Stomach (tissue), 9 donors: ENCODE results near the gene TRIM9. TPM values are rescaled to one million over a fixed set of nuclear protein-coding genes. Genes with fewer than 3 reads are reported as not detected.

Experiments
- DNase-seq, 2 donors: peaks; one replicate each; pipeline versions ENCODE4 v3.0.0 to v3.0.0-alpha.2; 2013 to 2019
- H3K27ac ChIP-seq, 5 donors: fragments of 200-600 bp in 4 of 5; sonication (generic) in 4 of 5; one replicate each; pipeline ENCODE4 v1.5.1; 2013 to 2019; ENCODE audit warnings: mild to moderate bottlenecking in 1 of 5, moderate library complexity in 1 of 5
- H3K27me3 ChIP-seq, 3 donors: fragments of 200-600 bp; sonication (generic); one replicate each; pipeline ENCODE4 v1.5.1; 2017 to 2019; ENCODE audit warnings: mixed run types in 1 of 3
- H3K36me3 ChIP-seq, 4 donors: fragments of 200-600 bp; sonication (generic); 1 replicate in 3 of 4; 2 replicates in 1 of 4; pipeline ENCODE4 v1.5.1; 2016 to 2019
- H3K4me1 ChIP-seq, 4 donors: fragments of 200-600 bp; sonication (generic); one replicate each; pipeline ENCODE4 v1.5.1; 2016 to 2019
- H3K4me3 ChIP-seq, 4 donors: fragments of 200-600 bp; sonication (generic) in 3 of 4; one replicate each; pipeline ENCODE4 v1.5.1; 2016 to 2019; ENCODE audit warnings: mild to moderate bottlenecking in 1 of 4
- H3K9me3 ChIP-seq, 4 donors: fragments of 200-600 bp; sonication (generic); one replicate each; pipeline ENCODE4 v1.5.1; 2016 to 2019
- EP300 ChIP-seq: sonication (generic); formaldehyde crosslinking; IDR thresholded peaks from one replicate; pipeline ENCODE4 v1.6.1; 2017; ENCODE audit warnings: antibody characterized with exemption
- POLR2A ChIP-seq, 4 donors: fragments of 450-650 bp; IDR thresholded peaks; one replicate each; pipeline ENCODE4 v1.6.1; 2016; ENCODE audit warnings: antibody characterized with exemption in 4 of 4, control low read depth in 2 of 4, mild to moderate bottlenecking in 1 of 4, moderate library complexity in 1 of 4
- POLR2AphosphoS5 ChIP-seq, 3 donors: sonication (generic); formaldehyde crosslinking; IDR thresholded peaks; one replicate each; pipeline ENCODE4 v1.6.1; 2016; ENCODE audit warnings: antibody characterized with exemption in 3 of 3
- WGBS, 5 donors: extraction: QIAGEN DNeasy Blood & Tissue Kit in 3 of 5; methylation state at CpG; one replicate each; pipeline versions ENCODE4 v1.1.5 to v1.1.7; 2013 to 2018; 5-methylcytosine and 5-hydroxymethylcytosine counted together
- intact Hi-C: fragments of 100-400 bp; cut with DNase I; formaldehyde crosslinking; loops from one replicate; pipeline ENCODE4 v1.15.1; 2023; ENCODE audit warnings: low total_unique reads
- polyA plus RNA-seq, 3 donors: library from polyadenylated mRNA; stranded (reverse); fragments of 200-250 nt; gene quantifications; one replicate each; pipeline ENCODE4 v1.2.3, GENCODE V29; 2013
- total RNA-seq, 5 donors: library from RNA; depleted of rRNA; stranded (reverse); fragments of >200 nt; gene quantifications; one replicate each; pipeline versions ENCODE4 v1.1.0 to v1.2.3, GENCODE V29; 2014 to 2016
- TF ChIP-seq, protein P1 (sequence below), 7 experiments: fragments of 450-650 bp in 4 of 7; fragments of 200-600 bp in 3 of 7; sonication (generic) in 3 of 7; IDR thresholded peaks; one replicate each; pipeline ENCODE4 v1.5.1; 2016 to 2019; ENCODE audit warnings: antibody characterized with exemption in 7 of 7, control low read depth in 2 of 7, mild to moderate bottlenecking in 1 of 7
- donor health status: healthy with polysubstance abuse.
- donor health status: Bipolar disorder and iron deficiency.
- donor health status: healthy.

The TRIM9 gene
- total and polyA plus RNA-seq, 8 donors: 0.45 to 15.1 (median 1.2) TPM

DNA sequence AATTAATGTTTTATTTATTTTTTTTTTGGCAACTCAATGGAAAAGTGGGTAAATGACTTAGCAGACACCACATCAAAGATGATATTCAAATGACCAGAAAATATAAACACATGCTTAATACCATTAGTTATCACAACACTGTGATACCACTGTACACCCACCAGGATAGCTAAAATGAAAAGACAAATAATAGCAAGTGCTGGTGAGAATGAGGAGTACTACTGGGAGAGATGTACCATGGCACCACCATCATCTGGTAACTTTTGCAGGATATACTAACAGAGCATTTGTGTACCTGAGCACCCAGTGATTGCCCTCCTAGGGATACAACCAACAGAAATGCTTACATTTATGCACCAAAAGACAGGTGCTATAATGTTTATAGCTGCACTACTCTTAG lies 21.9 kb downstream of the TRIM9 start:
- H3K36me3 ChIP-seq: no peaks in the 10 kb centered on the region
- intact Hi-C loops: no loop called here
- H3K4me1 ChIP-seq: no peaks in the 10 kb centered on the region
- peaks cover 0 to 3% (median 0%) of the 10 kb centered on the region in 3 donors for H3K27me3 ChIP-seq
- no peak for DNase-seq
- no peaks in the 10 kb centered on the region for H3K9me3 ChIP-seq
- no peak overlapping the region for H3K4me3 ChIP-seq
- no peak overlapping the region for H3K27ac ChIP-seq
- no peak for TF ChIP-seq EP300
- no peak for TF ChIP-seq POLR2A (IDR thresholded peaks at IDR 0.05)
- TF ChIP-seq, protein P1, sequence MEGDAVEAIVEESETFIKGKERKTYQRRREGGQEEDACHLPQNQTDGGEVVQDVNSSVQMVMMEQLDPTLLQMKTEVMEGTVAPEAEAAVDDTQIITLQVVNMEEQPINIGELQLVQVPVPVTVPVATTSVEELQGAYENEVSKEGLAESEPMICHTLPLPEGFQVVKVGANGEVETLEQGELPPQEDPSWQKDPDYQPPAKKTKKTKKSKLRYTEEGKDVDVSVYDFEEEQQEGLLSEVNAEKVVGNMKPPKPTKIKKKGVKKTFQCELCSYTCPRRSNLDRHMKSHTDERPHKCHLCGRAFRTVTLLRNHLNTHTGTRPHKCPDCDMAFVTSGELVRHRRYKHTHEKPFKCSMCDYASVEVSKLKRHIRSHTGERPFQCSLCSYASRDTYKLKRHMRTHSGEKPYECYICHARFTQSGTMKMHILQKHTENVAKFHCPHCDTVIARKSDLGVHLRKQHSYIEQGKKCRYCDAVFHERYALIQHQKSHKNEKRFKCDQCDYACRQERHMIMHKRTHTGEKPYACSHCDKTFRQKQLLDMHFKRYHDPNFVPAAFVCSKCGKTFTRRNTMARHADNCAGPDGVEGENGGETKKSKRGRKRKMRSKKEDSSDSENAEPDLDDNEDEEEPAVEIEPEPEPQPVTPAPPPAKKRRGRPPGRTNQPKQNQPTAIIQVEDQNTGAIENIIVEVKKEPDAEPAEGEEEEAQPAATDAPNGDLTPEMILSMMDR (IDR thresholded peaks at IDR 0.05): no peak
- TF ChIP-seq POLR2AphosphoS5 (IDR thresholded peaks at IDR 0.05): no peak

GRCh38 chr14:51071857-51072256 lies 23.0 kb downstream of the TRIM9 start:
- Histone ChIP-seq H3K27ac (no peak overlapping the region), H3K4me1 (no peaks in the 10 kb centered on the region), H3K4me3 (no peak overlapping the region), H3K27me3 (peaks cover 0 to 3% (median 0%) of the 10 kb centered on the region in 3 donors), H3K36me3 (no peaks in the 10 kb centered on the region), H3K9me3 (no peaks in the 10 kb centered on the region)
- intact Hi-C loops: no loop called here
- 51 to 72% (median 55%) methylated on average over 5 of the region's 5 CpGs for WGBS, 5 donors
- TF ChIP-seq EP300: no peak
- no peak for TF ChIP-seq POLR2A (IDR thresholded peaks at IDR 0.05)
- TF ChIP-seq POLR2AphosphoS5 (IDR thresholded peaks at IDR 0.05): no peak
- TF ChIP-seq, protein P1 (IDR thresholded peaks at IDR 0.05): no peak
- peak in 1 of 2 donors; percentile 14 for DNase-seq

GRCh38 chr14:51070726-51071125 lies 24.2 kb downstream of the TRIM9 start:
- Histone ChIP-seq H3K4me3 (no peak overlapping the region), H3K4me1 (no peaks in the 10 kb centered on the region), H3K9me3 (no peaks in the 10 kb centered on the region), H3K36me3 (no peaks in the 10 kb centered on the region), H3K27me3 (peaks cover 0 to 3% (median 0%) of the 10 kb centered on the region in 3 donors), H3K27ac (no peak overlapping the region)
- 74 to 81% (median 77%) methylated on average over 4 of the region's 4 CpGs for WGBS, 5 donors
- intact Hi-C loops: no loop called here
- DNase-seq: no peak
- TF ChIP-seq POLR2AphosphoS5 (IDR thresholded peaks at IDR 0.05) (no peak), EP300 (no peak)

DNA sequence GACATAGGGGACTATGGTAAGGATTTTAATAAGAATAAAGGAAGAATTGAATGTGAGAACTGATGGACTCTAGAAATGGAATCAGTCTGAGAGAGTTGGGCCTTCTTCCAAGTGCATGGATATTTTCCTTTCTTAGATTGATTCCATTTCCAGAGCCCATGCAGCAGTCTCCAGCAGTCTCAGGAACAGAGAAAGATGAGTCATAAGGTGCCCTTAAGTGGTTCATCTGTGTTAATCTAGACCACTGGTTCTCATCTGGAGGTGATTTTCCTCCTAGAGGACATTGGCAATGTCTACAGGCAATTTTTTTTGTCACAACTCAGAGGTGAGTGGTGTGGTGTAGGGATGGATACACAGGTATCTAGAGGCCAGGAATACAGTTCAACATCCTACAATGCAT lies 25.9 kb downstream of the TRIM9 start:
- Histone ChIP-seq H3K27ac (no peak overlapping the region), H3K27me3 (peaks cover 0 to 3% (median 0%) of the 10 kb centered on the region in 3 donors), H3K9me3 (no peaks in the 10 kb centered on the region), H3K36me3 (no peaks in the 10 kb centered on the region), H3K4me1 (no peaks in the 10 kb centered on the region), H3K4me3 (no peak overlapping the region)
- TF ChIP-seq, protein P1 (IDR thresholded peaks at IDR 0.05): no peak
- TF ChIP-seq EP300: no peak
- TF ChIP-seq POLR2A (IDR thresholded peaks at IDR 0.05): no peak
- TF ChIP-seq POLR2AphosphoS5 (IDR thresholded peaks at IDR 0.05): no peak
- DNase-seq: no peak
- intact Hi-C loops: no loop called here

- Histone ChIP-seq H3K36me3 (no peaks in the 10 kb centered on the region), H3K27ac (no peak overlapping the region), H3K27me3 (peaks cover 0 to 3% (median 0%) of the 10 kb centered on the region in 3 donors), H3K4me1 (no peaks in the 10 kb centered on the region), H3K9me3 (peaks cover 0 to under 1% (median 0%) of the 10 kb centered on the region in 4 donors), H3K4me3 (no peak overlapping the region)
- intact Hi-C loops: no loop called here
- WGBS, 5 donors: 70 to 81% (median 72%) methylated on average over 2 of the region's 2 CpGs
- TF ChIP-seq POLR2AphosphoS5 (IDR thresholded peaks at IDR 0.05) (no peak), POLR2A (IDR thresholded peaks at IDR 0.05) (no peak), EP300 (no peak)
- TF ChIP-seq, protein P1 (IDR thresholded peaks at IDR 0.05): no peak
- no peak for DNase-seq
Measured at GRCh38 chr14:51068268-51068667, 26.6 kb downstream of the TRIM9 start.
